HepG2 (cell line): ENCODE data around the gene SOX8. TPM values are rescaled to one million over a fixed set of nuclear protein-coding genes. Genes with fewer than 3 reads are reported as not detected.

Experiments
- DR1 ChIP-seq: sonication (generic); formaldehyde crosslinking; IDR thresholded peaks from 2 replicates; pipeline ENCODE4 v1.8.0; 2021; ENCODE audit warnings: mild to moderate bottlenecking, missing genetic modification reagents, inconsistent platforms
- EP300 ChIP-seq, 3 experiments: sonication (generic) in 1 of 3; formaldehyde crosslinking in 1 of 3; IDR thresholded peaks; 2 replicates each; pipeline versions ENCODE4 v1.5.1 to v1.6.1; 2011 to 2020; ENCODE audit warnings: low read depth in 2 of 3, low read length in 2 of 3, borderline replicate concordance in 1 of 3, improper control_type of control experiment in 1 of 3, mild to moderate bottlenecking in 1 of 3, missing genetic modification reagents in 1 of 3, moderate library complexity in 1 of 3
- GATAD2A ChIP-seq: IDR thresholded peaks from 2 replicates; pipeline ENCODE4 v1.6.1; 2016
- HDAC1 ChIP-seq: sonication (generic); formaldehyde crosslinking; IDR thresholded peaks from 2 replicates; pipeline ENCODE4 v1.5.1; 2020; ENCODE audit warnings: mild to moderate bottlenecking, missing genetic modification reagents
- HDAC6 ChIP-seq: fragments of 200-600 bp; sonication (generic); IDR thresholded peaks from 2 replicates; pipeline ENCODE4 v1.7.0; 2017; ENCODE audit warnings: mild to moderate bottlenecking, antibody characterized with exemption, low read length, low read depth
- MATR3 ChIP-seq: sonication (generic); formaldehyde crosslinking; IDR thresholded peaks from 2 replicates; pipeline ENCODE4 v1.4.0; 2020; ENCODE audit warnings: missing genetic modification reagents
- MXI1 ChIP-seq: IDR thresholded peaks from 3 replicates; pipeline ENCODE4 v1.6.1; 2012; ENCODE audit warnings: low read depth, low read length, inconsistent platforms, borderline replicate concordance
- NFKB2 ChIP-seq: sonication (generic); formaldehyde crosslinking; IDR thresholded peaks from 2 replicates; pipeline ENCODE4 v1.4.0; 2020; ENCODE audit warnings: missing genetic modification reagents, borderline replicate concordance
- ONECUT2 ChIP-seq: sonication (generic); formaldehyde crosslinking; IDR thresholded peaks from 2 replicates; pipeline ENCODE4 v1.4.0; 2020; ENCODE audit warnings: missing genetic modification reagents
- PAF1 ChIP-seq: IDR thresholded peaks from 2 replicates; pipeline ENCODE4 v1.6.1; 2016; ENCODE audit warnings: missing genetic modification reagents, missing compliant biosample characterization
- PHF8 ChIP-seq: sonication (generic); formaldehyde crosslinking; IDR thresholded peaks from 2 replicates; pipeline ENCODE4 v1.5.0; 2020; ENCODE audit warnings: missing genetic modification reagents
- REPIN1 ChIP-seq: sonication (generic); formaldehyde crosslinking; IDR thresholded peaks from 2 replicates; pipeline ENCODE4 v1.8.0; 2022; ENCODE audit warnings: missing genetic modification reagents, low read depth, mild to moderate bottlenecking, borderline replicate concordance
- ZC3H4 ChIP-seq: sonication (generic); formaldehyde crosslinking; IDR thresholded peaks from 2 replicates; pipeline ENCODE4 v1.4.0; 2020; ENCODE audit warnings: missing genetic modification reagents, borderline replicate concordance
- ZFYVE20 ChIP-seq: sonication (generic); formaldehyde crosslinking; IDR thresholded peaks from 2 replicates; pipeline ENCODE4 v1.8.0; 2023; ENCODE audit warnings: low read depth, mild to moderate bottlenecking, moderate library complexity, missing genetic modification reagents, borderline replicate concordance
- ZKSCAN8 ChIP-seq: IDR thresholded peaks from 2 replicates; pipeline ENCODE4 v1.6.1; 2016; ENCODE audit warnings: borderline replicate concordance, missing genetic modification reagents, missing compliant biosample characterization
- ZNF317 ChIP-seq: sonication (generic); formaldehyde crosslinking; IDR thresholded peaks from 2 replicates; pipeline ENCODE4 v1.5.0; 2020; ENCODE audit warnings: mild to moderate bottlenecking, missing genetic modification reagents
- ZNF724P ChIP-seq: sonication (generic); formaldehyde crosslinking; IDR thresholded peaks from 2 replicates; pipeline ENCODE4 v1.8.0; 2022; ENCODE audit warnings: missing genetic modification reagents, borderline replicate concordance
- polyA plus RNA-seq, 8 experiments: library from polyadenylated mRNA; depleted of rRNA in 3 of 8; stranded (reverse) in 7 of 8; unstranded in 1 of 8; fragments of >200 nt; fragmentation: Illumina TruSeq in 4 of 8; extraction: Trizol in 4 of 8; gene quantifications; 2 replicates each; pipeline versions ENCODE4 v1.2.1 to v1.2.3, GENCODE V29; 2011 to 2016; ENCODE audit warnings: low read depth in 4 of 8, missing spikeins in 1 of 8, mixed read lengths in 1 of 8; ENCODE audit not compliant: insufficient read depth in 1 of 8
- total RNA-seq, 5 experiments: library from RNA; depleted of rRNA; stranded (reverse); fragments of >200 nt; fragmentation: Illumina TruSeq; extraction: Trizol; gene quantifications; 2 replicates each; pipeline ENCODE4 v1.2.3, GENCODE V29; 2016; ENCODE audit warnings: low read depth in 1 of 5
- TF ChIP-seq, protein P1 (sequence below): sonication (generic); formaldehyde crosslinking; IDR thresholded peaks from 2 replicates; pipeline ENCODE4 v1.9.0; 2021; ENCODE audit warnings: missing genetic modification reagents, borderline replicate concordance
- TF ChIP-seq, protein P2 (sequence below): sonication (generic); formaldehyde crosslinking; conservative IDR thresholded peaks from 2 replicates; pipeline ENCODE4 v1.8.0; 2022; ENCODE audit warnings: mild to moderate bottlenecking, moderate library complexity, missing genetic modification reagents
- TF ChIP-seq, protein P3 (sequence below): sonication (generic); formaldehyde crosslinking; IDR thresholded peaks from 2 replicates; pipeline ENCODE4 v1.4.0; 2020; ENCODE audit warnings: missing genetic modification reagents

The SOX8 gene
- total and polyA plus RNA-seq, 2 of the 13 experiments (the other 11 are each of a cell fraction or from before 2014, with no cell fraction given), result 0.20 to 0.28 TPM

DNA sequence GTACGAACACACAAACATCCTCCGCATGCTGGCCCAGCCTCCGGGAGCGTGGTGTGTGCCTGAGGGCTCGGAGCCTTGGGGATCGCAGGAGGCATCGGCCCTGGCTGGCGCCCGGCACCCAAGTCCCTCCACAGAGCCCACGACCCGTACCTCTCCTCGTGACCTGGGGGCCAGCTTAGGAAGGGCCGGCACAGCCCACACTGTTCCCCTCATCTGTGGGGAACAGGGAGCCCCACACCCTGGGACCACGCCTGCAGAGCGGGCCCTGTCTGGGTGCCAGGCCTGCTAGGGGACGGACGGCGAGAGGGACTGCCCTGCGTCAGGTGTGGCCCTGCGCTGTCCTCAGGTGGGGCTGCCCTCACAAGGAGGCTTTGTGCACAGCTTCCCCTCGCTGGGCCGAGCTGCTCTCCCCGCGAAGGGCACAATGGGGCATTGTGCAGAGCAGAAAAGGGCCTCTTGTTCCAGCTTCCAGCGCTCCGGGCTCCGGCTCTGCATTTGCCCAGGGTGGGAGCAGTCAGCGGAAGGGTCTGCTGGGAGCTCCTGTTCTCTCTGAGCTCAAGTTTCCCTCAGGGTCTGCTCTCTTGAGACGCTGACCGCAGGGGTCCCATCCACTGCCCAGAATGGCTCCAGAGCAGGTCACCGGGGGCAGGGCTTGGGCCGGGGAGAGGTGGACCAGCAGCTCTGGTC lies 9.1 kb upstream of the SOX8 start (continued):
- TF ChIP-seq, protein P1, sequence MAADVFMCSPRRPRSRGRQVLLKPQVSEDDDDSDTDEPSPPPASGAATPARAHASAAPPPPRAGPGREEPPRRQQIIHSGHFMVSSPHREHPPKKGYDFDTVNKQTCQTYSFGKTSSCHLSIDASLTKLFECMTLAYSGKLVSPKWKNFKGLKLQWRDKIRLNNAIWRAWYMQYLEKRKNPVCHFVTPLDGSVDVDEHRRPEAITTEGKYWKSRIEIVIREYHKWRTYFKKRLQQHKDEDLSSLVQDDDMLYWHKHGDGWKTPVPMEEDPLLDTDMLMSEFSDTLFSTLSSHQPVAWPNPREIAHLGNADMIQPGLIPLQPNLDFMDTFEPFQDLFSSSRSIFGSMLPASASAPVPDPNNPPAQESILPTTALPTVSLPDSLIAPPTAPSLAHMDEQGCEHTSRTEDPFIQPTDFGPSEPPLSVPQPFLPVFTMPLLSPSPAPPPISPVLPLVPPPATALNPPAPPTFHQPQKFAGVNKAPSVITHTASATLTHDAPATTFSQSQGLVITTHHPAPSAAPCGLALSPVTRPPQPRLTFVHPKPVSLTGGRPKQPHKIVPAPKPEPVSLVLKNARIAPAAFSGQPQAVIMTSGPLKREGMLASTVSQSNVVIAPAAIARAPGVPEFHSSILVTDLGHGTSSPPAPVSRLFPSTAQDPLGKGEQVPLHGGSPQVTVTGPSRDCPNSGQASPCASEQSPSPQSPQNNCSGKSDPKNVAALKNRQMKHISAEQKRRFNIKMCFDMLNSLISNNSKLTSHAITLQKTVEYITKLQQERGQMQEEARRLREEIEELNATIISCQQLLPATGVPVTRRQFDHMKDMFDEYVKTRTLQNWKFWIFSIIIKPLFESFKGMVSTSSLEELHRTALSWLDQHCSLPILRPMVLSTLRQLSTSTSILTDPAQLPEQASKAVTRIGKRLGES (CRISPR knock-in tag), result no peak
- TF ChIP-seq REPIN1 (CRISPR knock-in tag), result no peak
- TF ChIP-seq MATR3, result no peak
- TF ChIP-seq ZNF724P (CRISPR knock-in tag), result no peak; the same call in 1 of the 2 replicates
- TF ChIP-seq EP300 (IDR thresholded peaks at IDR 0.05; ENCODE audit: low read depth in 2 of 2, low read length in 2 of 2), result no peak
- TF ChIP-seq EP300 (CRISPR knock-in tag; IDR thresholded peaks at IDR 0.05; ENCODE audit: borderline replicate concordance), result no peak
- TF ChIP-seq, protein P2, sequence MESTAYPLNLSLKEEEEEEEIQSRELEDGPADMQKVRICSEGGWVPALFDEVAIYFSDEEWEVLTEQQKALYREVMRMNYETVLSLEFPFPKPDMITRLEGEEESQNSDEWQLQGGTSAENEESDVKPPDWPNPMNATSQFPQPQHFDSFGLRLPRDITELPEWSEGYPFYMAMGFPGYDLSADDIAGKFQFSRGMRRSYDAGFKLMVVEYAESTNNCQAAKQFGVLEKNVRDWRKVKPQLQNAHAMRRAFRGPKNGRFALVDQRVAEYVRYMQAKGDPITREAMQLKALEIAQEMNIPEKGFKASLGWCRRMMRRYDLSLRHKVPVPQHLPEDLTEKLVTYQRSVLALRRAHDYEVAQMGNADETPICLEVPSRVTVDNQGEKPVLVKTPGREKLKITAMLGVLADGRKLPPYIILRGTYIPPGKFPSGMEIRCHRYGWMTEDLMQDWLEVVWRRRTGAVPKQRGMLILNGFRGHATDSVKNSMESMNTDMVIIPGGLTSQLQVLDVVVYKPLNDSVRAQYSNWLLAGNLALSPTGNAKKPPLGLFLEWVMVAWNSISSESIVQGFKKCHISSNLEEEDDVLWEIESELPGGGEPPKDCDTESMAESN (CRISPR knock-in tag), result peak; percentile 67; the same call in 1 of the 2 replicates
- TF ChIP-seq HDAC6, result no peak
- TF ChIP-seq HDAC1, result peak; percentile 56; the same call in 1 of the 2 replicates
- TF ChIP-seq NFKB2, result peak; percentile 42; the same call in 1 of the 2 replicates
- TF ChIP-seq ONECUT2 (CRISPR knock-in tag), result no peak
- TF ChIP-seq PAF1 (CRISPR knock-in tag), result no peak
- TF ChIP-seq PHF8 (CRISPR knock-in tag), result peak; percentile 77; the same call in 1 of the 2 replicates
- no peak for TF ChIP-seq ZNF317 (CRISPR knock-in tag)
- no peak for TF ChIP-seq ZC3H4 (CRISPR knock-in tag)
- TF ChIP-seq ZKSCAN8 (CRISPR knock-in tag), result peak; percentile 50; the same call in 1 of the 2 replicates
- TF ChIP-seq, protein P3, sequence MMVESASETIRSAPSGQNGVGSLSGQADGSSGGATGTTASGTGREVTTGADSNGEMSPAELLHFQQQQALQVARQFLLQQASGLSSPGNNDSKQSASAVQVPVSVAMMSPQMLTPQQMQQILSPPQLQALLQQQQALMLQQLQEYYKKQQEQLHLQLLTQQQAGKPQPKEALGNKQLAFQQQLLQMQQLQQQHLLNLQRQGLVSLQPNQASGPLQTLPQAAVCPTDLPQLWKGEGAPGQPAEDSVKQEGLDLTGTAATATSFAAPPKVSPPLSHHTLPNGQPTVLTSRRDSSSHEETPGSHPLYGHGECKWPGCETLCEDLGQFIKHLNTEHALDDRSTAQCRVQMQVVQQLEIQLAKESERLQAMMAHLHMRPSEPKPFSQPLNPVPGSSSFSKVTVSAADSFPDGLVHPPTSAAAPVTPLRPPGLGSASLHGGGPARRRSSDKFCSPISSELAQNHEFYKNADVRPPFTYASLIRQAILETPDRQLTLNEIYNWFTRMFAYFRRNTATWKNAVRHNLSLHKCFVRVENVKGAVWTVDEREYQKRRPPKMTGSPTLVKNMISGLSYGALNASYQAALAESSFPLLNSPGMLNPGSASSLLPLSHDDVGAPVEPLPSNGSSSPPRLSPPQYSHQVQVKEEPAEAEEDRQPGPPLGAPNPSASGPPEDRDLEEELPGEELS (CRISPR knock-in tag), result 0 out of 2 replicates have a peak, but pooled peaks have one; percentile 30
- peak; percentile 65 for TF ChIP-seq GATAD2A (CRISPR knock-in tag)
- TF ChIP-seq ZFYVE20 (CRISPR knock-in tag), result no peak
- TF ChIP-seq DR1, result 0 out of 2 replicates have a peak, but pooled peaks have one; percentile 49
- no peak for TF ChIP-seq MXI1
